HG03045 (cell line): ENCODE results near the gene RET.
A peak's percentile ranks its signal among the peaks of the same experiment; 100 is the strongest.

ENCODE experiments used
- ATAC-seq: cut with Tn5 transposase; IDR thresholded peaks from one replicate; pipeline ENCODE4 v1.9.1; 2021; ENCODE audit warnings: mild to moderate bottlenecking, moderate library complexity; ENCODE audit not compliant: unreplicated experiment

The RET gene

GRCh38 chr10:43118631-43119415 lies 42.0 kb downstream of the RET start:
- no peak for ATAC-seq

GRCh38 chr10:43119416-43120115 lies 42.7 kb downstream of the RET start:
- no peak for ATAC-seq

- ATAC-seq: no peak
Measured at GRCh38 chr10:43120116-43120928, 43.5 kb downstream of the RET start.

GRCh38 chr10:43120929-43121314 lies 44.1 kb downstream of the RET start:
- peak; percentile 77 for ATAC-seq

- ATAC-seq: no peak
Measured at GRCh38 chr10:43121444-43121843, 44.6 kb downstream of the RET start.

GRCh38 chr10:43122096-43122495 lies 45.2 kb downstream of the RET start:
- no peak for ATAC-seq

GRCh38 chr10:43122826-43123225 lies 46.0 kb downstream of the RET start:
- ATAC-seq: no peak

GRCh38 chr10:43123361-43124093 lies 46.7 kb downstream of the RET start:
- ATAC-seq: no peak

- no peak for ATAC-seq
Measured at GRCh38 chr10:43124094-43124521, 47.2 kb downstream of the RET start.

GRCh38 chr10:43124574-43125273 lies 47.9 kb downstream of the RET start:
- no peak for ATAC-seq

- no peak for ATAC-seq
Measured at GRCh38 chr10:43125274-43125845, 48.5 kb downstream of the RET start.

- no peak for ATAC-seq
Measured at GRCh38 chr10:43125881-43126731, 49.2 kb downstream of the RET start.

- ATAC-seq: no peak
Measured at GRCh38 chr10:43126759-43127424, 50.0 kb downstream of the RET start.

- ATAC-seq: no peak
Measured at GRCh38 chr10:43127442-43127841, 50.6 kb downstream of the RET start.

- no peak for ATAC-seq
Measured at GRCh38 chr10:43128331-43128730, 51.5 kb downstream of the RET start.

GRCh38 chr10:43128958-43129706 lies 52.3 kb downstream of the RET start:
- peak; percentile 71 for ATAC-seq

- ATAC-seq: no peak
Measured at GRCh38 chr10:43130770-43131171, 53.9 kb downstream of the RET start.

GRCh38 chr10:43131256-43131655 lies 54.4 kb downstream of the RET start:
- no peak for ATAC-seq
